ENCODE results near the gene SLC38A3.
A peak's percentile ranks its signal among the peaks of the same experiment; 100 is the strongest.

Gene SLC38A3

GRCh38 chr3:50262778-50263177 lies 57.7 kb downstream of the SLC38A3 start:
- no peak for TF ChIP-seq CTCF (conservative IDR thresholded peaks at IDR 0.05; ENCODE audit: low read depth, low read length)
- H3K4me3 ChIP-seq (ENCODE audit: low read length), result no peak overlapping the region
- DNase-seq (ENCODE audit: low read depth), result no peak

- no peak overlapping the region for H3K4me3 ChIP-seq (ENCODE audit: low read length)
- DNase-seq (ENCODE audit: low read depth), result no peak
- no peak for TF ChIP-seq CTCF (conservative IDR thresholded peaks at IDR 0.05; ENCODE audit: low read depth, low read length)
Observed at GRCh38 chr3:50263478-50264382, 58.7 kb downstream of the SLC38A3 start.

GRCh38 chr3:50264383-50264963 lies 59.4 kb downstream of the SLC38A3 start:
- H3K4me3 ChIP-seq (ENCODE audit: low read length), result no peak overlapping the region
- DNase-seq (ENCODE audit: low read depth), result peak; percentile 96
- no peak for TF ChIP-seq CTCF (conservative IDR thresholded peaks at IDR 0.05; ENCODE audit: low read depth, low read length)

- no peak overlapping the region for H3K4me3 ChIP-seq (ENCODE audit: low read length)
- no peak for DNase-seq (ENCODE audit: low read depth)
Observed at GRCh38 chr3:50264964-50265485, 60.0 kb downstream of the SLC38A3 start.

GRCh38 chr3:50265571-50265970 lies 60.5 kb downstream of the SLC38A3 start:
- no peak for TF ChIP-seq CTCF (conservative IDR thresholded peaks at IDR 0.05; ENCODE audit: low read depth, low read length)
- no peak for DNase-seq (ENCODE audit: low read depth)
- H3K4me3 ChIP-seq (ENCODE audit: low read length), result no peak overlapping the region

More at GRCh38 chr3:50264964-50265485, 60.0 kb downstream of the SLC38A3 start:
- no peak for TF ChIP-seq CTCF (conservative IDR thresholded peaks at IDR 0.05; ENCODE audit: low read depth, low read length)

GRCh38 chr3:50266017-50266416 lies 60.9 kb downstream of the SLC38A3 start:
- H3K4me3 ChIP-seq (ENCODE audit: low read length), result no peak overlapping the region
- TF ChIP-seq CTCF (conservative IDR thresholded peaks at IDR 0.05; ENCODE audit: low read depth, low read length), result no peak
- DNase-seq (ENCODE audit: low read depth), result no peak
